GM10248 (cell line): Measurements from ENCODE around the gene SULT4A1.

ENCODE experiments used
- CTCF ChIA-PET: fragments of 300-600 bp; sonication (Branson Sonifier 250); formaldehyde crosslinking; extraction: SDS; loops from one replicate; lab custom pipeline; 2021; ENCODE audit warnings: antibody characterized with exemption; lab: Yijun Ruan, JAX
- POLR2A ChIA-PET: fragments of 350-650 bp; sonication (Branson Sonifier 250); formaldehyde crosslinking; extraction: SDS; loops from one replicate; lab custom pipeline; 2020; ENCODE audit warnings: antibody characterized with exemption; lab: Yijun Ruan, JAX
- DNase-seq: peaks from one replicate; pipeline ENCODE4 v3.0.0; 2012; ENCODE audit errors: extremely low spot score
- CTCF ChIP-seq: IDR thresholded peaks from 2 replicates; pipeline ENCODE4 v1.5.1; 2012; ENCODE audit warnings: mild to moderate bottlenecking, low read depth; ENCODE audit errors: extremely low read depth, missing control alignments, control extremely low read depth

Gene SULT4A1

GRCh38 chr22:43823911-43824665 is 38.2 kb downstream of the SULT4A1 start:
- CTCF ChIA-PET: interaction anchor here (2.0 kb wide), 1 partner anchor 11 kb away, joined by 9 read pairs; the partner anchor contains the start of gene EFCAB6
- no peak for DNase-seq
- POLR2A ChIA-PET: interaction anchor here (1.0 kb wide), 1 partner anchor 12 kb away, joined by 3 read pairs; the partner anchor contains the start of gene EFCAB6
- TF ChIP-seq CTCF: no peak

- DNase-seq: no peak
- TF ChIP-seq CTCF: no peak
- ChIA-PET CTCF (interaction anchor here (2.0 kb wide), 1 partner anchor 11 kb away, joined by 9 read pairs; the partner anchor contains the start of gene EFCAB6), POLR2A (interaction anchor here (1.0 kb wide), 1 partner anchor 12 kb away, joined by 3 read pairs; the partner anchor contains the start of gene EFCAB6)
These were observed 38.9 kb downstream of the SULT4A1 start for GRCh38 chr22:43823353-43823908.

GRCh38 chr22:43821606-43822425 is 40.5 kb downstream of the SULT4A1 start:
- ChIA-PET CTCF (interaction anchor here (2.0 kb wide), 1 partner anchor 9 kb away, joined by 9 read pairs; the partner anchor contains the start of gene EFCAB6), POLR2A (no interaction called here)
- TF ChIP-seq CTCF: no peak
- DNase-seq: no peak

- no peak for DNase-seq
- TF ChIP-seq CTCF: no peak
- CTCF ChIA-PET: no interaction called here
- POLR2A ChIA-PET: no interaction called here
These were observed 41.5 kb downstream of the SULT4A1 start for GRCh38 chr22:43820651-43821305.

GRCh38 chr22:43819931-43820640 is 42.2 kb downstream of the SULT4A1 start:
- TF ChIP-seq CTCF: no peak
- ChIA-PET CTCF (no interaction called here), POLR2A (no interaction called here)
- DNase-seq: no peak
